SK-N-SH (cell line): Measurements from ENCODE around the gene LRP1-AS. TPM values are rescaled to one million over a fixed set of nuclear protein-coding genes. Genes with fewer than 3 reads are reported as not detected.

Source experiments
- CTCF ChIA-PET: fragments of 300-600, 350-600 bp; formaldehyde crosslinking; extraction: SDS; loops from one replicate; lab custom pipeline; 2021; lab: Yijun Ruan, JAX
- POLR2A ChIA-PET: fragments of 350-600 bp; sonication (Branson Sonifier 250); formaldehyde crosslinking; extraction: SDS; loops from one replicate; lab custom pipeline; 2020; ENCODE audit warnings: antibody characterized with exemption, inconsistent platforms; lab: Yijun Ruan, JAX
- DNase-seq: peaks from one replicate; pipeline ENCODE4 v3.0.0; 2012
- H2AFZ ChIP-seq: fragments of 200-600 bp; sonication (generic); 2 replicates; pipeline ENCODE4 v1.8.1; 2016; ENCODE audit warnings: antibody characterized with exemption, mild to moderate bottlenecking, low read depth
- H3F3A ChIP-seq: fragments of 200-600 bp; sonication (generic); replicated peaks from 2 replicates; pipeline ENCODE3; 2016; ENCODE audit warnings: antibody characterized with exemption, mild to moderate bottlenecking; ENCODE audit not compliant: insufficient read depth
- H3K27ac ChIP-seq, 2 experiments: fragments of 200-500 bp in 1 of 2; fragments of 200-600 bp in 1 of 2; sonication (Bioruptor generic) in 1 of 2; sonication (generic), shearing (Covaris generic) in 1 of 2; 2 replicates each; pipeline versions ENCODE4 v1.5.1 to v1.6.1; 2014 to 2016; ENCODE audit warnings: low read depth in 2 of 2, inconsistent platforms in 1 of 2, low read length in 1 of 2, mild to moderate bottlenecking in 1 of 2, mixed read lengths in 1 of 2
- H3K27me3 ChIP-seq: fragments of 200-600 bp; sonication (generic), shearing (Covaris generic); 2 replicates; pipeline ENCODE4 v1.6.1; 2016; ENCODE audit warnings: mixed run types; ENCODE audit not compliant: insufficient read depth
- H3K36me3 ChIP-seq, 2 experiments: fragments of 200-500 bp in 1 of 2; fragments of 200-600 bp in 1 of 2; sonication (Bioruptor generic) in 1 of 2; sonication (generic) in 1 of 2; replicated peaks in 1 of 2; 2 replicates each; pipeline versions ENCODE3 to v1.5.1; 2014 to 2016; ENCODE audit warnings: low read length in 1 of 2, mild to moderate bottlenecking in 1 of 2; ENCODE audit not compliant: insufficient read depth in 2 of 2, control insufficient read depth in 1 of 2
- H3K4me1 ChIP-seq, 2 experiments: fragments of 200-500 bp in 1 of 2; fragments of 200-600 bp in 1 of 2; sonication (Bioruptor generic) in 1 of 2; sonication (generic), shearing (Covaris generic) in 1 of 2; 2 replicates each; pipeline versions ENCODE4 v1.5.1 to v1.6.1; 2014 to 2016; ENCODE audit warnings: low read depth in 1 of 2, low read length in 1 of 2, mixed run types in 1 of 2; ENCODE audit not compliant: insufficient read depth in 2 of 2, control insufficient read depth in 1 of 2
- H3K4me2 ChIP-seq: fragments of 200-600 bp; sonication (generic), shearing (Covaris generic); 2 replicates; pipeline ENCODE4 v1.6.1; 2017; ENCODE audit warnings: mixed run types
- H3K4me3 ChIP-seq, 2 experiments: fragments of 200-500 bp in 1 of 2; fragments of 200-600 bp in 1 of 2; sonication (Bioruptor generic) in 1 of 2; sonication (generic), shearing (Covaris generic) in 1 of 2; 2 replicates each; pipeline versions ENCODE4 v1.5.1 to v1.8.1; 2014 to 2016; ENCODE audit warnings: low read depth in 2 of 2, inconsistent platforms in 1 of 2, low read length in 1 of 2, mild to moderate bottlenecking in 1 of 2, mixed read lengths in 1 of 2, moderate library complexity in 1 of 2
- H3K79me2 ChIP-seq: fragments of 200-600 bp; sonication (generic); 2 replicates; pipeline ENCODE4 v1.8.1; 2017; ENCODE audit warnings: mild to moderate bottlenecking; ENCODE audit not compliant: insufficient read depth
- H3K9ac ChIP-seq: fragments of 200-600 bp; sonication (generic); 2 replicates; pipeline ENCODE4 v1.6.1; 2017; ENCODE audit warnings: mixed run types
- H3K9me2 ChIP-seq: fragments of 200-600 bp; sonication (generic); 2 replicates; pipeline ENCODE4 v1.6.1; 2017; ENCODE audit warnings: mixed run types
- H3K9me3 ChIP-seq: fragments of 200-600 bp; sonication (generic); 2 replicates; pipeline ENCODE4 v1.6.1; 2017; ENCODE audit warnings: mixed run types, mild to moderate bottlenecking, moderate library complexity
- H4K20me1 ChIP-seq: fragments of 200-600 bp; sonication (generic); 2 replicates; pipeline ENCODE4 v1.6.1; 2017; ENCODE audit warnings: mild to moderate bottlenecking, mixed run types; ENCODE audit not compliant: insufficient read depth
- CHD2 ChIP-seq: fragments of 150-350 bp; IDR thresholded peaks from 2 replicates; pipeline ENCODE4 v1.6.1; 2018; ENCODE audit warnings: low read length; ENCODE audit not compliant: partially characterized antibody
- ELF1 ChIP-seq: IDR thresholded peaks from 2 replicates; pipeline ENCODE4 v1.4.0; 2012
- EP300 ChIP-seq, 2 experiments: IDR thresholded peaks; 2 replicates each; pipeline versions ENCODE4 v1.4.0 to v1.6.1; 2012; ENCODE audit warnings: borderline replicate concordance in 1 of 2, low read depth in 1 of 2, low read length in 1 of 2
- FOXJ3 ChIP-seq: sonication (generic); formaldehyde crosslinking; IDR thresholded peaks from 2 replicates; pipeline ENCODE4 v1.5.1; 2020; ENCODE audit warnings: mild to moderate bottlenecking, missing genetic modification reagents
- FOXM1 ChIP-seq: IDR thresholded peaks from 2 replicates; pipeline ENCODE4 v1.4.0; 2012; ENCODE audit warnings: low read depth, mild to moderate bottlenecking
- GATA2 ChIP-seq: sonication (generic); formaldehyde crosslinking; IDR thresholded peaks from 2 replicates; pipeline ENCODE4 v1.5.0; 2020; ENCODE audit warnings: mild to moderate bottlenecking, missing genetic modification reagents
- MXI1 ChIP-seq: IDR thresholded peaks from 2 replicates; pipeline ENCODE4 v1.6.1; 2012; ENCODE audit warnings: mild to moderate bottlenecking, low read depth, low read length, improper control_type of control experiment
- NRF1 ChIP-seq: IDR thresholded peaks from 2 replicates; pipeline ENCODE4 v1.6.1; 2012; ENCODE audit warnings: low read depth, mild to moderate bottlenecking, low read length
- POLR2AphosphoS5 ChIP-seq: IDR thresholded peaks from 2 replicates; pipeline ENCODE4 v1.6.1; 2012; ENCODE audit warnings: low read depth, low read length
- RAD21 ChIP-seq: IDR thresholded peaks from 2 replicates; pipeline ENCODE4 v1.6.1; 2012; ENCODE audit warnings: mild to moderate bottlenecking, low read length
- RXRA ChIP-seq: IDR thresholded peaks from 2 replicates; pipeline ENCODE4 v1.4.0; 2012; ENCODE audit warnings: low read depth, mild to moderate bottlenecking, borderline replicate concordance
- TAF1 ChIP-seq: IDR thresholded peaks from 2 replicates; pipeline ENCODE4 v1.6.1; 2012; ENCODE audit warnings: low read depth, mild to moderate bottlenecking, low read length, moderate library complexity, borderline replicate concordance
- WGBS: methylation state at CpG from one replicate; pipeline ENCODE4 v1.1.6; 2017; ENCODE audit warnings: low lambda C conversion rate; 5-methylcytosine and 5-hydroxymethylcytosine counted together
- polyA plus RNA-seq, 3 experiments: library from polyadenylated mRNA; depleted of rRNA; stranded (reverse); fragments of >200 nt; gene quantifications; 2 replicates each; pipeline ENCODE4 v1.2.3, GENCODE V29; 2012
- TF ChIP-seq, protein P1 (sequence below): IDR thresholded peaks from 2 replicates; pipeline ENCODE4; 2012
- TF ChIP-seq, protein P2 (sequence below): fragments of 150-350 bp; IDR thresholded peaks from 2 replicates; pipeline ENCODE4 v1.6.1; 2017; ENCODE audit warnings: antibody characterized with exemption, low read length, low read depth, borderline replicate concordance
- TF ChIP-seq, protein P3 (sequence below): fragments of 150-350 bp; IDR thresholded peaks from 2 replicates; pipeline ENCODE4 v1.6.1; 2016; ENCODE audit warnings: mild to moderate bottlenecking, low read depth, low read length
- TF ChIP-seq, protein P4 (sequence below): fragments of 200-600 bp; sonication (generic); IDR thresholded peaks from 2 replicates; pipeline ENCODE4 v1.6.1; 2017; ENCODE audit warnings: antibody characterized with exemption, mild to moderate bottlenecking, moderate library complexity

LRP1-AS gene
- polyA plus RNA-seq, 1 of the 3 experiments (the other 2 are of a cell fraction) = not detected

DNA sequence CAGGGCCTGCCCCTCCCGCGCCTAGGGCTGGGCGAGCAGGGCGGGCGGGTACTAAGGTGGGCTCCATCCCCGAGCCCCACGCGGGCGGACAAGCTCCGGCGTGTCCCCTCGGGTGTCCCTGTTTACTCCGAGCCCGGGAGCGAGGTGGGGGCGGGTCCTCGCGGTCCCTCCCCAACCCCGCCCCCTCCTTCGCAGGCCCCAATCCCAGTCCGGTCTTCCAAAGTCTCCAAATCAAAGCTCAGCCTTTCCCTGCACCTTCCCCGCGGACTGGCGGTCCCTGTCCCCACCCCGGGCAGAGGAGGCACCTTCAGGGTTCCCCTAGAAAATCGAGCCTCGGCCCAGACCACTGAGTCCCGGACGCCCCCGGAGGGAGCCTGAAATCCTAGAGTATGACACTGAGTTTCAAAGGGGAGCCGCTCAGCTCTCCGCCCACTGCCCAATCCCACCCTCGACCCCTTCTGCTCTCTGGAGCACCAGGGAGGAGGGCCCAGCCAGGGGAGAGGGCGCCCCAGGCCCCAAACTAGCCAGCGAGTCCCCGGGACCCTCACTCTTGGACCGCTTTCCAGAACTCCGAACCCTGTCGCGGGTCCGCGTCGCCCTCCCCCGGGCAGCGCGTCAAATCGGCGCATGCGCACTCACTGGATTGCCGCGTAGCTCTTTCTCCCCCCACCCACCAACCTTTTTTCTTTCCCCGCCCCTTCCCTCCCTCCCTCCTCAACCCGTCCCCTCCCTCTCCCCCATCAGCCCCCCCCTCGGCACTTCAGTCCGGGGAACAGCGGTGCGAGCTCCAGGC, 19.5 kb downstream of the LRP1-AS start, which contains the start of gene LRP1:
LRP1 (plus strand) TSS at position 758 of the 793 bp plus-strand sequence. CDS start 482 bp downstream, outside the sequence.
- peaks cover 31% of the 10 kb centered on the region for H4K20me1 ChIP-seq
- peaks cover 44% of the 10 kb centered on the region for H3K79me2 ChIP-seq
- POLR2A ChIA-PET = interaction anchor here (1.1 to 3.4 kb wide), 10 partner anchors 14 to 360 kb away, joined by 3 to 23 read pairs (median 6); partner anchors contain the start of genes LRP1-AS, MARS1 and STAT6
- 3% methylated on average over 26 of the region's 57 CpGs for WGBS
- peaks cover 32 to 42% of the 10 kb centered on the region in 2 experiments for H3K4me1 ChIP-seq
- H3K9me2 ChIP-seq = no peaks in the 10 kb centered on the region
- H3K27ac ChIP-seq = peak within 1 kb of the TSS; percentile 80 to 88
- no peaks in the 10 kb centered on the region for H3K9me3 ChIP-seq
- peak within 1 kb of the TSS; percentile 98 for H2AFZ ChIP-seq
- H3K4me3 ChIP-seq = peak within 1 kb of the TSS; percentile 87 to 96
- DNase-seq = peak; percentile 93
- H3K36me3 ChIP-seq = no peaks in the 10 kb centered on the region
- peaks cover 5% of the 10 kb centered on the region for H3F3A ChIP-seq
- H3K27me3 ChIP-seq = no peaks in the 10 kb centered on the region
- peak within 1 kb of the TSS; percentile 99 for H3K4me2 ChIP-seq
- TF ChIP-seq NRF1 (peak; percentile 45; the same call in 1 of the 2 replicates), POLR2AphosphoS5 (peak; percentile 16; the same call in 1 of the 2 replicates), MXI1 (peak; percentile 7; the same call in 1 of the 2 replicates), TAF1 (no peak), ELF1 (no peak), CHD2 (no peak)
- TF ChIP-seq, protein P1, sequence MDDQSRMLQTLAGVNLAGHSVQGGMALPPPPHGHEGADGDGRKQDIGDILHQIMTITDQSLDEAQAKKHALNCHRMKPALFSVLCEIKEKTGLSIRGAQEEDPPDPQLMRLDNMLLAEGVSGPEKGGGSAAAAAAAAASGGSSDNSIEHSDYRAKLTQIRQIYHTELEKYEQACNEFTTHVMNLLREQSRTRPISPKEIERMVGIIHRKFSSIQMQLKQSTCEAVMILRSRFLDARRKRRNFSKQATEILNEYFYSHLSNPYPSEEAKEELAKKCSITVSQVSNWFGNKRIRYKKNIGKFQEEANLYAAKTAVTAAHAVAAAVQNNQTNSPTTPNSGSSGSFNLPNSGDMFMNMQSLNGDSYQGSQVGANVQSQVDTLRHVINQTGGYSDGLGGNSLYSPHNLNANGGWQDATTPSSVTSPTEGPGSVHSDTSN = no peak
- TF ChIP-seq, protein P2, sequence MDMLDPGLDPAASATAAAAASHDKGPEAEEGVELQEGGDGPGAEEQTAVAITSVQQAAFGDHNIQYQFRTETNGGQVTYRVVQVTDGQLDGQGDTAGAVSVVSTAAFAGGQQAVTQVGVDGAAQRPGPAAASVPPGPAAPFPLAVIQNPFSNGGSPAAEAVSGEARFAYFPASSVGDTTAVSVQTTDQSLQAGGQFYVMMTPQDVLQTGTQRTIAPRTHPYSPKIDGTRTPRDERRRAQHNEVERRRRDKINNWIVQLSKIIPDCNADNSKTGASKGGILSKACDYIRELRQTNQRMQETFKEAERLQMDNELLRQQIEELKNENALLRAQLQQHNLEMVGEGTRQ = no peak
- TF ChIP-seq, all 33 proteins: peak for 3
- CTCF ChIA-PET = interaction anchor here (0.6 to 23.5 kb wide), 18 partner anchors 11 to 120 kb away, joined by 3 to 643 read pairs (median 7); partner anchors contain the start of genes LRP1-AS and STAT6
- H3K9ac ChIP-seq = peak within 1 kb of the TSS; percentile 80

DNA sequence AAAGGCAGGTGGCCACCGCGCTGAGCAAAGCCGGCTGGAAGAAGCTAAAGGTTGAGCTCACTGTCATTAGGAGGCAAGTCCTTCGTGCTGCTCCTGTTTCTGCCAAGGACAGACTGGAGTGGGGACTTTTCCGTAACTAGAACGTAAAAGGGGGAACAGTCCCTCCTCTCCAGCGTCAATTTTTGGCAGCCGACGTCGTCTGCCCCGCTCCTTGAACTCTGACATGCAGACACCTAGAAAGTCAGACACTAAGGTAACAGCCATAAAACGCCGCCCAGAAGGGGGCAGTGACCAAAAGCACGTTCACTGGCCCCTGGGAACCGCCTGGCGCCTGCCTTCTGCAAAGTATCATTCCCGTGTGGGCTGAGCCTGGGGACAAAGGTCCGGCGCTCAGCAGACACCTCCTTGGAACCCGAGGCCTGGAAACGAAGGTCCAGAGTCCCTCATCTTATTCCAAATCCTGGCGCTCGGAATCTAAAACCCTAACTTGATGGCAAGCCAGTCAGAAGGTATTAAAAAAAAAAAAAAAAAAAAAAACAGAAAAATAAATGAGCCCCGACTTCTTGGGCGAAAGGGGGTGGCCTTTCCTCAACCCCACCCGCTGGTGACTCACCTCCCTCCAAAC, 20.2 kb downstream of the LRP1-AS start:
- H3K9me3 ChIP-seq = no peaks in the 10 kb centered on the region
- POLR2A ChIA-PET = interaction anchor here (1.1 to 3.4 kb wide), 8 partner anchors 15 to 361 kb away, joined by 3 to 23 read pairs (median 6); partner anchors contain the start of genes LRP1-AS, MARS1 and STAT6
- H3K36me3 ChIP-seq = no peaks in the 10 kb centered on the region
- peak overlapping the region; percentile 87 to 96 for H3K4me3 ChIP-seq
- CTCF ChIA-PET = interaction anchor here (0.8 to 23.5 kb wide), 19 partner anchors 10 to 119 kb away, joined by 3 to 643 read pairs (median 6); partner anchors contain the start of gene STAT6
- no peaks in the 10 kb centered on the region for H3K27me3 ChIP-seq
- WGBS = 16% methylated on average over 21 of the region's 26 CpGs
- peak overlapping the region; percentile 99 for H3K4me2 ChIP-seq
- peaks cover 37% of the 10 kb centered on the region for H3K79me2 ChIP-seq
- no peaks in the 10 kb centered on the region for H3K9me2 ChIP-seq
- DNase-seq = peak; percentile 67
- peak overlapping the region; percentile 52; the same call in 1 of the 2 replicates for H2AFZ ChIP-seq
- peaks cover 25 to 35% of the 10 kb centered on the region in 2 experiments for H3K4me1 ChIP-seq
- H3F3A ChIP-seq = peaks cover 5% of the 10 kb centered on the region
- H3K9ac ChIP-seq = peak overlapping the region; percentile 78
- H3K27ac ChIP-seq = peak overlapping the region; percentile 80 to 82; a peak in 3 of 4 replicates
- peaks cover 23% of the 10 kb centered on the region for H4K20me1 ChIP-seq
- TF ChIP-seq CHD2 (no peak), NRF1 (no peak), GATA2 (no peak), RAD21 (peak; percentile 62), FOXM1 (no peak), RXRA (no peak), MXI1 (no peak; the same call in 1 of the 2 replicates), FOXJ3 (CRISPR knock-in tag) (no peak), EP300 (IDR thresholded peaks at IDR 0.05; ENCODE audit: borderline replicate concordance in 1 of 2, low read depth in 1 of 2, low read length in 1 of 2) (no peak)
- TF ChIP-seq, protein P3, sequence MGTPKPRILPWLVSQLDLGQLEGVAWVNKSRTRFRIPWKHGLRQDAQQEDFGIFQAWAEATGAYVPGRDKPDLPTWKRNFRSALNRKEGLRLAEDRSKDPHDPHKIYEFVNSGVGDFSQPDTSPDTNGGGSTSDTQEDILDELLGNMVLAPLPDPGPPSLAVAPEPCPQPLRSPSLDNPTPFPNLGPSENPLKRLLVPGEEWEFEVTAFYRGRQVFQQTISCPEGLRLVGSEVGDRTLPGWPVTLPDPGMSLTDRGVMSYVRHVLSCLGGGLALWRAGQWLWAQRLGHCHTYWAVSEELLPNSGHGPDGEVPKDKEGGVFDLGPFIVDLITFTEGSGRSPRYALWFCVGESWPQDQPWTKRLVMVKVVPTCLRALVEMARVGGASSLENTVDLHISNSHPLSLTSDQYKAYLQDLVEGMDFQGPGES = no peak
- TF ChIP-seq, protein P4, sequence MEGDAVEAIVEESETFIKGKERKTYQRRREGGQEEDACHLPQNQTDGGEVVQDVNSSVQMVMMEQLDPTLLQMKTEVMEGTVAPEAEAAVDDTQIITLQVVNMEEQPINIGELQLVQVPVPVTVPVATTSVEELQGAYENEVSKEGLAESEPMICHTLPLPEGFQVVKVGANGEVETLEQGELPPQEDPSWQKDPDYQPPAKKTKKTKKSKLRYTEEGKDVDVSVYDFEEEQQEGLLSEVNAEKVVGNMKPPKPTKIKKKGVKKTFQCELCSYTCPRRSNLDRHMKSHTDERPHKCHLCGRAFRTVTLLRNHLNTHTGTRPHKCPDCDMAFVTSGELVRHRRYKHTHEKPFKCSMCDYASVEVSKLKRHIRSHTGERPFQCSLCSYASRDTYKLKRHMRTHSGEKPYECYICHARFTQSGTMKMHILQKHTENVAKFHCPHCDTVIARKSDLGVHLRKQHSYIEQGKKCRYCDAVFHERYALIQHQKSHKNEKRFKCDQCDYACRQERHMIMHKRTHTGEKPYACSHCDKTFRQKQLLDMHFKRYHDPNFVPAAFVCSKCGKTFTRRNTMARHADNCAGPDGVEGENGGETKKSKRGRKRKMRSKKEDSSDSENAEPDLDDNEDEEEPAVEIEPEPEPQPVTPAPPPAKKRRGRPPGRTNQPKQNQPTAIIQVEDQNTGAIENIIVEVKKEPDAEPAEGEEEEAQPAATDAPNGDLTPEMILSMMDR = peak; percentile 38
